HG03064 (cell line): Measurements from ENCODE around the gene KLF7.

Source experiments
- ATAC-seq: cut with Tn5 transposase; IDR thresholded peaks from one replicate; pipeline ENCODE4 v1.9.1; 2021; ENCODE audit warnings: low read depth; ENCODE audit not compliant: unreplicated experiment

The KLF7 gene

DNA sequence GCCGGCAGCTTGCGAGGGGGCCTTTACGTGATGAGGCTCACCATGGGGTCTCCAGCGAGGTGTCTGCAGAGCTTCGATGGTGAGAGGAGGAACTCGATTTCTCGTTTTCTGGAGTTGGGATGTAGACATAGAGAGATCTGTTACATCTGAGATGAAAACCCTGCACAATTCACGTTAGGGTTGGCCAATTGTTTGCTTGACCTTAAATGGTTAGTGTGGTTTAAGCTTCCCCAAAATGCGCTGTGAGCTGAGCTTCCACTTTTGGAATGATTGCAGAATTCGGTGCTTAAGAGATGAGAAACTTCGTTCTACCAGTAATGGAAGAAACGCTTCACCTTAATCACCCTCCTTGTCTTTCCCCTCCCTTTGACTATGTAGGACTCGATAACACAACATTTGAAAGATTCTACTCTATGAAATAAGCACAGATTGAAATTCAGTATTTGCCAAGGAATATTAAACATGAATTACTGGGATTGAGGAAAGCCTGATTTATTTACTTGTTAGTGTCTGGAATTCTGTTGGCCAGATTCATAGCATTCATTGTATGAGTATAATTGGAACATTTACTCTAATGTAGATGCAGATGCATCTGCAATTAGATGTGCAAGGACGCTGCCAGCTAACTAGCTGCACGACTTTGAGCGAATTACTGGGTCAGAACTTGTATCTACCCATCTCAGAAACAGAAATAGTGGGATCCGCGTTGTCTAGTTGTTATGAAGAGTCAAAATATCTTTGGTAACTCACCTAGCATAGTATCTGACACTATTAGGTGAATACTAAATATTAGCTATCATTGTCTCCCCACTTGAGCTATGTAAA, 1.6 kb upstream of the KLF7 start:
- ATAC-seq = peak; percentile 0

DNA sequence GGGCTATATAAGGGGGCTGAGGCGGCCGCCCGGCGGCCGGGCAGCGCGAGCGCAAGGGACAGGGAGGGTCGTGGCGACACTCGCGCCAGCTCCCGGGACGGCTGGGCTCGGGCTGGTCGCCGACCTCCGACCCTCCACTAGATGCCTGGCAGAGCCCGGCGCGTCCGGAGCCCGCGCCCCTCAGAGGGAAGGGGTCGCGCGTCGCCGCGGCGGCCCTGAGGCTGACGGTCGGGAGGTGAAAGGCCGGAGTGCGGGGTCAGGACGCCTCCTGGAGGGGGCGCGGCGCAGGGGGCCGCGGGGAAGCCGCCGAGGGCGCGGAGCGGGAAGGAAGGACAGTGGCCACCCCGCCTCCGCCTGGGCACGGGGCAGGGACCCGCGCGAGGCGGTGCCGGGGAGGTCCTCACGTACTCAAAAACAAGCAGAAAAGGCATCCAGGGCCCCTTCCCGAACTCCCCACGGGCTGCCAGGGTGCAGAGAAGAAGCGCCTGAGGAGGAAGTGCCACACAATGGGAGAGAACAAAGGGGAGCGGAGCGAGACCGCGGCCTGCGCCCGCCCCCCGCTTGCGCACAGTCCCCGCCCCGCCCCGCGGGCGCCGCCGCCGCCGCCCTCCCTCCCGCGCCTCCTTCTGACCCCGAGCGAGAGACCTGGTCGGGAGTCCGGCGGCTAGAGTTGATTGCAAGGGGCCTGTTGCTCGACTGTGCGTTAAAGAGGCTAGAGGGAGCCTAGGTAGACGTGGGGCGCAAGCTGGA, 776 bp upstream of the KLF7 start:
- ATAC-seq = peak; percentile 56

DNA sequence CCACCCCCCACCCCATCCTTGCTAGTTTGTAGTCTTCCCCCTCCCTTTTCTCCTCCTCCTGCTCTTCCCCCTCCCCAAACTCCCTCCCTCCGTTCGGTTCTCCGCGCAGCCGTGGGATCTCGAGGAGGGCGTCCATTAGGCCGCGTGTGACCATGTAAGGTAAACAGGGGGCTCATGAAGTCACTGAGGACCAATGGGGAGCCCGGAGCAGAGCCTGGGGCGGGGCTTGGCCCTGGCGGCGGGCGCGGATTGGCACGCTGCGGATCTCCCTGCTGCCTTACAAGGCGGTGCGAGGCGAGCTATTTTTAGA, 246 bp upstream of the KLF7 start:
- peak; percentile 93 for ATAC-seq

DNA sequence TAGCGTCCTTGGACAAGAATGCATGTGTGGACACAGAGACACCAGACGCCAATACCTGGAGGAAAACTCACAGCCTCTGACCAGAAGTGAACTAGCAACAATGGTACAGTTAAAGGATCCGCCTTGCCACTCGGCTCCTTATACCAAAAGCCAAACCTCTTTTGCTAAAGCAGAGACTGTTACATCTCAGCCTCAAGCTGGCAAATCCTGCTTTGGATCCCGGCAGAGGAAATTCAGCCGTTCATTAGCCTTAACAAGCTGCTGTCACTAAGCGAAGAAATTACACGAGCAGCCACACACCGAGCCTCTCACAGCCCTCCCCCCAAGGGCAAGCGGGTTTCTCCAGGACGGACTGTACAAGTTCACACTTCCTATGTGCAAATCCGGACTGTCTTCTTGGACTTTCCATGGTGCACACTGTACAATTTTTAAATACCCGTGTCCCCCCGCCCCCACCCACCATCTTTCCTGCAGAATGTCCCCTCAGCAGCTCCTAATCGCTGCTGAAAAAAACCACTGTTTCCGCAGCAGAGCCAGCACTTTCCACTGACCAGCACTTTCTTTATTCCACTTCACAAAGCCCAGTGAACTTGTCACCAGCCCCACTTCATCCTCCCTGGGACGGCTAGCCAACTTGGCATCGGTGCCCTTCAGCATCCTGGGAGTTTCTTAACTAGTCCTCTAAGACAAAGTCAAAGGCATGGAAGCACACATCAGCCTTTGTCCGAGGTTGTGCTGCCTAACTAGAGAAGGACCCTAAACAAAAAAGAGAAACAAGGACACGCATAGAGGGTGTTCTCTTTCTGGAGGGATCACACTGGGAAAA, 1.5 kb downstream of the KLF7 start:
- no peak for ATAC-seq

DNA sequence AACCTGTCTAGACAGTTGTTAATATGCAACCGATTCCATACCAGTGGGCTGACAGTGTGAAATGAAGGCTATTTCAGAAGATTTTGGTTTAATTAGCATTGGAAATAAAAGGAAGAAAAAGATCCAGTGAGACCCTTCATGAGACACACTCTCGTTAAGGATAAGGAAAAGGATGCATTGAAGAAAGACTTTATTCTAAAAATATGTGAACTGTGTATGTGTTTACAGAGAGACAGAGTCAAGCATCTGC, 2.1 kb downstream of the KLF7 start:
- no peak for ATAC-seq

DNA sequence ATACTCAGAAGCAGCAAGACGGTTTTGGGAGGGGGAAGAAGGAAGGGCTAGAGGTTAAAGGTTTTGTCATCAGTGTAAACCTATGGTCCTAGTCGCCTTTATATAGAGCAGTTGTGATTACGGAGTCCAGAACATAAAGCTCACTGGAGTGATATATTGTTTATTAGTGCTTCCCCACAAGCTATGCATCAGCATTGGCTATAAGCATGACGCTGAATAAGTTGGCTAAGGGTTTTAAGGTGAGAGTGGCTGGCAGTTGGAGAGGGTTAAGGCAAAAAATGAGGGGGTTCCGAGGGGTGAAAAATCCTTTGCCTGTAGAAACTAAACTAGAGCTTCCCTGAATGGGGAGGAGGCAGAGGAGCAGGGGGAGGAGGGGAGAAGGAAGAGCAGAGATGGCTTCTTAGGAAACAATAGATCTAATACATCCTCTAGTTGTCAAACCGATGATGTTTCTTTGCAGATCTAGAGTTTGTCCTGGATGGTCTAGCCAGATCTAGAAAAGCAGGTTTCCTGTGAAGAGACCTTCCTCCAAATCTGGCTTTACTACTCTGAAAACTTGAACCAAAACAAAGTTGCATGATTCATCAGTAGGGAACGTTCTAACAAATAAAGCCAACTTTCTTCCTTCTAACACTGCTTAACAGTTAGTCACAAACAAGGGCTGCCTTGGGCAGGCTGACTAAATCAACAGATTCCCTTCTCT, 2.5 kb downstream of the KLF7 start:
- no peak for ATAC-seq

DNA sequence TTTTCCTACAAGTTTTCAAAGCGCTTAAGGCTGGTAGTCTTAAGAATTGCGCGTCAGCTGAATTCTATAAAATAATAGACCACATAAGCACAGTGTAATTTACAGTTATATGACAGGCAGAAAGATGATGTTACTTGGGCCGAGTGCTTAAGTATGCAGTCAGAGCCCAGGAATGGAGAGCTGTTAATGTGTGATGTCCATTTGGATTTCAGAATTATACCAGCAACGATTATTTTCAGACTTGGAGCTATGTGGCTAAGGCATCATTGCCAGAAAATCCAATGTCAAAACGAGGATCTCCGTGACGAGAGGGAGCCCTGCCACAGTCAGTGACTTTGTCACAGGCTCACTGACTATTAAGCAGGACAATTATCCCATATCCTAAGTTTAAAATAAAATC, 3.4 kb downstream of the KLF7 start:
- no peak for ATAC-seq

DNA sequence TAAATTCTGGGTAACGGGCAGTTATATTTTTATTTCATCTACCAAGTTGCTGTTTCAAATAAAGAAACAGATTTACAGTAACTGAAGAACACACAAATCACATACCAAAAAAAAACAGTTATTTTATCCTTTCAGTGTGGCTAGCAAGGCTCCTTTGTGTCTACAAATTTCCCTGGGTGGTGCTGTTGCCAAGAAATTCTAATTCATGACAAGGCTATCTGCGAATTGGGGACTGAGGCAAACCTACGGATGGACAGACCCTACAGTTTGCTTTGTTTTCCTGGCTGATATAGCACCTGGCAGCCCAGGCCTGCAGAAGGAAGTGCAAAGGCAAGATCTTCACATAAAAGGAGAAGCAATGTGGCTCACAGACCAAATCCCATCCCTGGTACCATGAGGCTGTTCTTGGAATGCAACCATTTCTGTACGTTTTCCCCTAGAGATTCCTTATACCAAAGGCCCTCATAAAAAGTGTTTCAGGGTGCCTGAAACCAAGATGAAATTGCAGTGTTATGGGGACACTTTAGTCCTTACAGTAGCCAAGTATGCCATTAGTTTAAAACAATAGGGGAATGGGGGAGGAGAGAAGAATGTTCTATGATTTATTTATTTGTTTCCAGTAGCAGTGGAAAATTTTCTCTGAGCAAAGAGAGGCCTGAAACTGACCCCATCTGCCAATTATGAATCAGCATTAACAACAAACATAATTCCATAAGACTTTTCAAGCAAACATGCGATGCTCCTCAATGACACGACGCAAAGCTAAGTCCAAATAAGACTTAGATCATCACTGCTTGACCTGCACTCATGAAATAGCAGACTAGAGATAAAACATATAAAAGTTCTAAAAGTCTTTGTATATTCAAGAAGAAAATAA, 4.3 kb downstream of the KLF7 start:
- ATAC-seq = no peak

DNA sequence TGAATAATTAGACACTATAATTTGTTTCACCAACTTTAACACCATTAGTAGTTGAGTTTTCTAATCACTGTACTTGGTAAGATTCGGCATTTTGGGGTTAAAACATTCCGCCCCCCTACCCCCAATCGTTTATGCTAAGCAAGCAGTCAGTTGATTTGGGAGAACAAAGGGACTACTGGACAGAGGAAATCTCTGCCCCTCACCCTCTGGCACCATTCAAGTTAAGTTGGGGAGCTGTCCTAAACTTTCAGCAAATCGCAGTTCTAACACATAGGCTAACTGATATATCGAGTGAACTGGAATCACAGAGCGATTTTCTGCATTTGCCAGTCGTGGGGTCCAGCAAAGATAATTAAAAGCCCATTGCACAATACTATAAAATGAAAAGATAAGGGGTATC, 5.6 kb downstream of the KLF7 start:
- no peak for ATAC-seq

DNA sequence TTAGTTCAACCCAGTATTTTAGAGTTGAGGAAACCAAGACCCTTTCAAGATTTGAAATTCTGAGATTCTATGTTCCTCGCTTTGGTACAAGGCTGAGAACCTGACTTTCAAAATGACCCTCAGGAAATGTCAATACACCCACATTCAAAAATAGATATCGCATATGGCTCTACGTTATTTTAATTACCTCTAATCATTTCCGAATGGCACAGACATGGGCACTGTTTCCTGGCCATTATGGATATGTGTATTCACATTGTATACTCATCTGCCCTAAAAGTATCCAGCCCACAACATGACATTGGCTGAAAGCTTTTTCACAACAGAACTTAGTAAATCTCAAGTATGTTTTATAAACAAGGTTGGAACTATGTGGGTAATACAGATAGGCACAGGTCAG, 6.7 kb downstream of the KLF7 start:
- no peak for ATAC-seq

DNA sequence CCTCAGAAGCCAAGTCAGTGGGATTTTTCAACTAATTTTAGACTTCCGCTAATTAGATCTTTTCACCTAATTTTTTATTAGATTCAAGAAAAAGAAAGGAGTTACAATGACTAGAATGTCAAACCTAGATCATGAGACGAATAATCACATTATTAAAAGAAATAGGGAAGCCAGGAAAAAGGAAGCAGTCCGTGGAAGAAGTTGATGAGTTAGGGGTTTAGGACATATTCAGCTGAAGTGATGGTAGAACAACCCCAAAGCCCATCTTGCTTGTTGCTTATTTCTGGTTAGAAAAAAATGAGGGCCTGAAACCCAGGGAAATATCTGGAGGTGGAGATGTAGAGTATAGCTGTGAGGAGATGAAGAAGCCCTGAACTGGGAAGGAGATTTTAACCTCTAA, 8.0 kb downstream of the KLF7 start:
- ATAC-seq = no peak

DNA sequence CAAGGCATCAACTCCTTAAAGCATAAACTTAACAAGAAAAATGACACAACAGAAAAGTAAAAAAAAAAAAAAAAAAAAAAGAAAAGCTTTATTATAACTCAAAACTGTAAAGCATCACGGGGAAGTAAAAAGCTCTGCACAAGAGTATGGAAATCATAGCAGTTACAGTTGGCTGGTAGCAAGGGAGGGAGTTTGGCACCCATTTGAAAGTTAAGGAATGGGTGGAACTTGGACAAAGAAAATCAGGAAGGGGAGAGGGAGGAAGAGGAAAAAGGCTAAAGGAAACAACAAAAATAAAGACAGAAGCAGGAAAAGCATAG, 8.6 kb downstream of the KLF7 start:
- ATAC-seq = no peak

DNA sequence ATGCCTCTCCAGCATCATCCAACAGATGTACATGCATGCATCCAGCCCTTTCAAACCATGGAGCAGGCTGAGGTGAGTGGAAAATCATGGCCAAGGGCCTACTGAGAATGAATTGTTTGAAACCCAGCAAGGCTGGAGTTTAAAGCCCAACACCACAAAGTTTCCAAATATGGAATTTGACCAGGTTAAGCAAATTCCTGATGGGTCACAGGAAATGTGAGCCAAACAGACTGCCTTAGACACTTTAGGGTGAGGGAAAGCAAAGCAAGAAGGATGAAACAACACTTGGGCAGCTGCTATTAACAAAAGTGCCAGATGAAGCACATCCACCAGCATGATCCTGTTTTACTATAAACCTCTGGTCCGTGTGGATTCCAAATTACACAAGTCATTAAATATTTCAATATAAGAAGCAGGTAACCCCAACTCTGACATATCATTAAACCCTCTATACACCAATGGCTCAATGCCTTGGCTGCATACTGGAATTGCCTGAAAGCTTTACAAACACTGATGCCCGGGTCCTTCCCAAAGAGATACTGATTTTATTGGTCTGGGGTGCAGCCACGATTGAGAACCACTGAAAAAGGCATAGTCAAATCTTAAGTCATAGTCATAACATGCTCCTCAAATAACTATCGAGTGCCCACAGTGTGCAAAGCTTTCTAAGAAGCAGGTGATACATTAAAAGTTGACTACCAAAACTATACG, 9.1 kb downstream of the KLF7 start:
- ATAC-seq = peak; percentile 58

DNA sequence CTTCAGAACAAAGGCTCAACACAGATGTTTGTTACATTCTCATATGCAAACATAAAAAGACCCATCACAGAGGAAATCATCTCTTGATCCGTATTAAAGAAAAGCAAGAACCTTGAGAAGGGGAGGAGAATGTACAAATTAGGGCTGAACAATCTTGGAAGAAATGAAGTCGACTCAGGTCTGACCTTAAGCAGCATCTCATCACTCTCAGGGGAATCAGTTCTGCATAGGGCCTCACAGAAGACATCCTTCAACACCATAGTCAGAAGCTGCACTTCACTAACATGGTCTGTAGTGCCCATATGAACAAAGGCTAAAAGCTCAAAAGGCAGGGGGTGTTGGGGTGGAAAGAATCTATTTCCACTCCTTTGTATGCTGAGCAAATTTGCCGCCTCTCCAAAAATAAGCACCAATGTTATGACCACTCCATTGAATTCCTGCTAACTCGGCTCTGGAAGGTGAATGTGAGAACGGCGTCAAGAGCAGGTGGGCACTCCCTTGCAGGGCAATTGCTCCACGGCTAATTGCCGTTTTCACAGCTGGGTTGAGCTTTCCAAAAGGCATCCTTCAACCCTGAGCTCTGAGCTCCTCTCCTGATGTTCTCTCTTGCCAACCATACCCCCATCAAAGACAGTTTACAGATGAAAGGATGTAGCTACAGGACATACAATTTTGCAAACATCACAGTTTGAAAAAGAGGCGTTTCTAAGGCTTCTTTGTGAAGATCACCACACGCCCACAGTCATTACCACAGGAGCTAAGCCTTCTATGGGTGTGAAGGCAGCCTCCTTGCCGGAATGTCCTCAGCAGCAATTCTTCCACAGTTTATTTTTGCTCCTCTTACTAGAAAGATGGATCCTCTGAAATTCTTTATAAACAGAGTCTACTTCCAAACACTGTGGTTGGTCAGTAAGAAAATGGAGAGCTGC, 10.0 kb downstream of the KLF7 start:
- ATAC-seq = no peak

DNA sequence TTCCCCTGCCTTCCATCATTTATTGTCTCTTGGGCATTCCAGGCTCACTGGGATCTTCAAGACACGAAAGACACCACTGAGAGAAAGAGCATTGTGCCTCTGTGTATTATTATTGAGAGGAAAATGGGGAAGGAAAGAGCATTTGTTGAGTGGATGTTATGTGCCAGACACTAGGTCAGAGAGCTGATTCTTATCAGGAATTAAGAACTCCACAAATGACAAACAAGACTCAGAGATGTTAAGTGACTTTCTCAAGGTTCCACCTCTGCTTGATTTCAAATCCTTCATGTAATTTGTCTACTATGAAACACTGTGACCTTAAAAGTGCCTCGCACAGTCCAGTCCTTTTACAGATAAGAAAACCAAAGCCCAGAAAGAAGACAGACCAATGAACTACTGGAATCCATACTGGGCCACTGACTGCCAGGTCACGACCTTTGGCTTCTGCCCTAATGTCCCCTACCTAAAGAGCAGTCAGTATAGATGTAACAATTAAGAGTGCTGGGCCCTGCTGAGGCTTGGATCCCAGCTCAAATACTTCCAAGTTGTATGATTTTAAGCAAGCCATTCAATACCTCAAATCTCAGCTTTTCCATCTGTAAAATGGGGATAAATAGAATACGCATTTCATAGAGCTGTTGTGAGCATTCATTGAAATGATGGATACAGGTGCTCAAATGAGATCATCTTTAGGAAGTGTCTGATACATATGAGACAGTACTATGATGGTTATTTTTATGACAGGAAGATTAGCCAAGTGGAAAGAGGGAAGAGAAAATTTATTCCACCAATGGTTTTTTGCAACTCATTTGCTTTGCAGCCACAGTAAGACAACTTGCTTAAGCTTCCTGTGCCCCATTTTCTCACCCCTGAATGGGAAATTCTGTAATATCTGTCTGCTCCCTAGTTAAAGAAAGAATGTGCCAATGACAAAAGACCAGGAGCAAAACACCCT, 10.9 kb downstream of the KLF7 start:
- ATAC-seq = no peak

DNA sequence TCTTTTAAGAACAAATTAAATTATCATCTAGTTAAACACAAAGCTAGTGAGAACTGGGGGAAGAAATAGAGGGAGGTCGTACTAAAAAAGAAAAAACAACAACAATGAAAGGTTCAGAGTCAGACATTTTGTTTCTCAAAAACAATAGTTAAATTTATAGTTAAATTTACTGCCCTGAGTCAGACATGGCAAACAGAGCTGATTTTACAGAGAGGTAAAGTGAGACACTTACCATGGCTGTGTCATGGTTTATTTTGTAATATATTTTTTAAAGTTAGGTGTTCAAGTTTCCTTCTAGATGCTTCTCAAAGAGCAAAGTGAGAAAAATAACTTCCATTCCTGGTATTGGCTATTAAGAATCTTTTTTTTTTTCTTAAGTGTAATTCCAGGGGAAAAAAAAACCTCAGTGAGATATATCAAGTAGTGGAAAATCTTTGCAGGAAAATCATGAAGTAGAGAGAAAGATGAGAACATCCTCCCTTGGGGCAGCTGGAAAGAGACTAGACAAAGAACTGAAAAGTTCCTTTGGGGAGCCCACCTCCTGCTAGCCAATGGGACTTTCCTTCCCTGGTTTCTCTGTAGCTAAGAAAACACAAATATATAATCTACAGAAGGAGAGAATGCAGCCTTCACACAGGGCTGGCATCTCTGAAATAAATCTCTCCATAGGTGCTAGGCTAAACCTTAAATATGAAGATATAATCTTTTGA, 12.3 kb downstream of the KLF7 start:
- no peak for ATAC-seq

DNA sequence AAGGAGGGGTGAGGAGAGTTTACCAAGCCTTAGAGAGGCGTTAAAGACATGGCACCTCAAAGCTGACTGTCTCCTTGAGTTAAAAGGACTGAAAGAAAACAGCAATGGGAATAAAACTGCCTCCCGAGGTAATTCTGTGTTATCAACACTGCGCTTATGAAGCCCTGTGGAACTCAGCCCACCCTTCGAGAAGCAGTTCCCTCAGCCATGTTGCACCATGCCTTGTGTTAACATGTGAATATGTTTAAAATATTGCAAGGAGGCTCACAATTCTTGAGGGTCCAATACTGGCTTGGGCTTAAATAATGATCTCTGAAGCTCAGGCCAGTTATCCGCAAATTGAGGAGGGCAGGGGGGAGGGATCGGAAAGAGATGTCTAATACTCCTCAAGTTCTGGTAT, 14.7 kb downstream of the KLF7 start:
- ATAC-seq = no peak
